Amygdala (tissue), 56 donors: ENCODE measurements around the gene NRL.
A peak's percentile ranks its signal among the peaks of the same experiment; 100 is the strongest.
"Not testable (repeated sequence)": the region's sequence is repeated elsewhere in the genome, so short reads cannot be mapped to it uniquely, and the experiment has no call there.

Experiments used
- DNase-seq, 56 donors: peaks; one replicate each; lab custom pipeline; 2025; lab: John Stamatoyannopoulos, UW

NRL gene

GRCh38 chr14:24057867-24058259, 56.9 kb downstream of the NRL start:
- DNase-seq: no peak

- DNase-seq: no peak
Observed at GRCh38 chr14:24057271-24057670, 57.5 kb downstream of the NRL start.

GRCh38 chr14:24056800-24057184, 58.0 kb downstream of the NRL start:
- DNase-seq: no peak

- no peak for DNase-seq
Observed at GRCh38 chr14:24055971-24056799, 58.6 kb downstream of the NRL start.

- no peak for DNase-seq
Observed at GRCh38 chr14:24054646-24055045, 60.1 kb downstream of the NRL start.

GRCh38 chr14:24054324-24054641, 60.5 kb downstream of the NRL start:
- DNase-seq: no peak

- DNase-seq: peak in 2 of 56 donors; percentile 11 to 26
Observed at GRCh38 chr14:24053548-24054323, 61.0 kb downstream of the NRL start.

- peak in 10 of 56 donors; percentile 7 to 67 (median 18) for DNase-seq
Observed at GRCh38 chr14:24052656-24053547, 61.8 kb downstream of the NRL start.

- DNase-seq: peak in 41 of 56 donors; percentile 21 to 81 (median 64)
Observed at GRCh38 chr14:24051789-24052655, 62.7 kb downstream of the NRL start, which contains the start of gene CARMIL3. TSS of gene CARMIL3 (plus strand) at chr14:24052009. CDS start at chr14:24052154, 145 bp downstream.

- DNase-seq: peak in 10 of 56 donors; percentile 28 to 70 (median 54)
Observed at GRCh38 chr14:24051176-24051788, 63.5 kb downstream of the NRL start.

GRCh38 chr14:24050753-24051152, 64.0 kb downstream of the NRL start:
- DNase-seq: not testable (repeated sequence)

- not testable (repeated sequence) for DNase-seq
Observed at GRCh38 chr14:24049002-24049401, 65.7 kb downstream of the NRL start.

GRCh38 chr14:24042746-24043145, 72.0 kb downstream of the NRL start:
- DNase-seq: no peak

- DNase-seq: no peak
Observed at GRCh38 chr14:24040692-24041091, 74.1 kb downstream of the NRL start.

GRCh38 chr14:24038686-24039085, 76.1 kb downstream of the NRL start:
- no peak for DNase-seq

GRCh38 chr14:24037658-24038037, 77.1 kb downstream of the NRL start:
- peak in 2 of 56 donors; percentile 12 to 25 for DNase-seq

GRCh38 chr14:24036963-24037657, 77.6 kb downstream of the NRL start:
- DNase-seq: not testable (repeated sequence)

GRCh38 chr14:24036169-24036962, 78.4 kb downstream of the NRL start:
- DNase-seq: peak in 46 of 56 donors; percentile 24 to 83 (median 64)
